Stimulated activated CD4-positive, alpha-beta T cell treated with anti-CD3 and anti-CD28 coated beads, Interleukin-12 subunit alpha, Interleukin-12 subunit beta, amount 100 ng/mL, for 48 hours (primary cell): ENCODE results near the gene OSBPL3.

Experiments used
- DNase-seq, 3 donors: peaks; one replicate each; pipeline ENCODE4 v3.0.0-alpha.2; 2020; ENCODE audit warnings: low read depth in 2 of 3, low spot score in 1 of 3

OSBPL3 gene

GRCh38 chr7:24959735-24960485 lies 20.1 kb downstream of the OSBPL3 start:
- no peak for DNase-seq

GRCh38 chr7:24958399-24958798 lies 21.6 kb downstream of the OSBPL3 start:
- DNase-seq = no peak

- DNase-seq = no peak
These were observed 24.0 kb downstream of the OSBPL3 start for GRCh38 chr7:24956021-24956420.

DNA sequence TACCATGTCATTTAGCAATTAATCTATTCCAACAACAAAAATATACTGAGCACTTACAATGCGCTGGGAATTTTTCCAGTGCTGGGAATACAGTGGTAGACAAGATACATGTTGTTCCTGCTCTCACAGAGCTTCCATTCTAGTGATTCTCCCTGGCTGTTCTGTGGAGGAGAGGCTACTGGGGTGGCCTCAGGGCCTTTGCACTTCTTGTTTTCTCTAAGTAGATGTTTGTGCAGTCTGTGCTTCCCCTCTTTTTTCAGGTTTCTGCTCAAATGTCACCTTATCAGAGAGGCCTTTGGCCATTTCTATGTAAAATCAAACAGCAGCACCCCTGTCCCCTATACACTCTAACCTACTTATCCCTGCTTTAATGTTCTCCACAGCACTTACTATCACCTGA lies 24.7 kb downstream of the OSBPL3 start:
- no peak for DNase-seq

DNA sequence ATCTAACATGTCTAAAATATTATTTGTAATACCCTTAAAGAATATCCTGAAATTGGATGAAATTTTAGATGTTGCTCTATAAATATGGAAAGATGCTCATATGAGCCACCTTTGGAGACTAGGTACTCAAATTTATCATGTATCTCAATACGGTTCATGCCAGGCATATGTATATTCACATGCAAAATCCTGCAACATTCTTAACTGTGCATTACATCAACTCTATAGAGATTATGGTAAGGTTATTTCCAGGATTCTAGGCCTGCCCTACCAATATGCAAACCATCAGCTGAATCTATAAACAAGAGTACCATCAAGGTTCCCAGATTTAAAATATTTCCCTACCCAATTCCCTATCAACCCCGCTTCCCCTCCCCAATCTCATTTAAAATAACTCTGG lies 27.5 kb downstream of the OSBPL3 start:
- DNase-seq = no peak

DNA sequence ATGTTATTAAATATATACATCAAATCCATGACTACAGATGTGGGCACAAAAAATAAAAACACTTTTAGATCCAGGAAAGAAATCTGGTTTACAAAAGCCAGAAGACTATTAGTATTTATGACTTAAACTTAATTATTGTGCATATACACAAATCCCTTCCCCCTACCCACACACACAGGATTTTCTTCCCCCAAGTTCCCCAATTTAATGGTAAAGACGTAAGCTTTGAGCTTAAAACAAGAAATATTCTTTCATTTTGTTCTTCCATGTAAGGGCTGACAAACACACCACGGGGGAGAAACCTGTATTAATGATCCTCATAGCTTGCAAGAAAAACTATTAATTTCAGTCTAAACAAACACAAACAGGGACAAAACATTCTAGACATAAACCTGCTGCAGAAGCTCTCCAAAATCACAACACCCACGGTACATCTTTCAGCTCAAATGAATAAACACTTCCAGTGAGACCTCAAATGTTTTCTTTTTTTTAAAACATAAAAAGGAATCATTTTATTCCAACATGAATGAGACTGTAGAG lies 28.5 kb downstream of the OSBPL3 start:
- no peak for DNase-seq

DNA sequence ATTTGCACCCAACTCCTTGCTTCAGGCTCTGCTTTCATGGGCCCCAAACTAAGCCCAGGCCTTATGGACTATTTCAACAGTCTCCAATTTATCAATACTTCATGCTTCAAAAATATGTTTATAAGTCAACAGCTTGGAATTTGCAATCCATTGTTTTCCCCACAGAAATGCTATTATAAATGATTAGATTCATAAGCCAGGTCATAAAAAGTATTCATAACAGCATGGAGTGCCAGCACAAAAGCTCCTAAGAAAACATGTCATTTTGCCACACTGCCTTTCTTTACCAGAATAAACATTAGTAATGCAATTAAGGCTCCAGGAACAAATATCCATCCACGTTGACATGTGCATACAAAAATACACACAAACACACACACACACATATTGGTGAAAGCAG lies 30.1 kb downstream of the OSBPL3 start:
- no peak for DNase-seq

DNA sequence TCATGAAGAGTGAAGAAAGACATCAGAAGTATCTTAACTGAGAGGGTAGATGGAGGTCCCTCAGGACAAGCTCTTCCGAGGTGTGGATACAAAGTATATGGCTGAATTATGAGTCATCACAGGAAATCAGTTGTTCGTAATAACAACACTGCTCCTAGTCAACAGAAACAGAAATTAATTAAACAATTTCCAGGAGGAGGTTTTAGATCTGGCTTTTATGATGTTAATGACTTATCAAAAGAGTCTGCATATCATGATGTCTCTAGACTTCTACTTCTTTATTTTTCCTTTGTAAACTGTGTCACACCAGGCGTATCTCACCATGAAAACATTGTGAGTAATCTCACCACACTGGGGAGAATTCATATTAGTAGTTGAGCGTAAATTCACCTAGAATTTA lies 31.2 kb downstream of the OSBPL3 start:
- DNase-seq = no peak

GRCh38 chr7:24946467-24946866 lies 33.5 kb downstream of the OSBPL3 start:
- DNase-seq = no peak

- DNase-seq = no peak
These were observed 34.1 kb downstream of the OSBPL3 start for GRCh38 chr7:24945899-24946298.

GRCh38 chr7:24943096-24943948 lies 36.7 kb downstream of the OSBPL3 start:
- no peak for DNase-seq

GRCh38 chr7:24942226-24942625 lies 37.8 kb downstream of the OSBPL3 start:
- no peak for DNase-seq

DNA sequence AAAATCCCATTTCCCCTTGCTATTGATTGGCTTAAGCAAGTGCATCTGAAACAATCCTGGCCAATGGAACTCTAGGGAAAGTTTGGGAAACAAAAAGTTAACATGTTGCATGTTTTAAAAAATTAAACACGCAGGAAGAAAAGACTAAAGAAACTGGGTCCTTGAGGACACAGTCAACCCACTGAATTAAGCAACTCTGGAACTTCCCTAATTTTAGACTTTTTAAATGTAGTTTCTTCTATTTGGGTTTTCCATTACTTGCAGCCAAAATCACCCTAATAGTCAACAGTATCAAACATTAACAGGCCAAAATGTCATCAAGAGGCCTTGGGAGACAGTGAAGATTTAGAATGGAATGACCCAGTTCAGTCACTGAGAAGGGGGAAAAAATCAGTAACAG lies 40.6 kb downstream of the OSBPL3 start:
- no peak for DNase-seq

- DNase-seq = no peak
These were observed 43.7 kb downstream of the OSBPL3 start for GRCh38 chr7:24936121-24936824.

- DNase-seq = no peak
These were observed 46.7 kb downstream of the OSBPL3 start for GRCh38 chr7:24933298-24933697.

GRCh38 chr7:24932815-24933214 lies 47.2 kb downstream of the OSBPL3 start:
- DNase-seq = no peak

DNA sequence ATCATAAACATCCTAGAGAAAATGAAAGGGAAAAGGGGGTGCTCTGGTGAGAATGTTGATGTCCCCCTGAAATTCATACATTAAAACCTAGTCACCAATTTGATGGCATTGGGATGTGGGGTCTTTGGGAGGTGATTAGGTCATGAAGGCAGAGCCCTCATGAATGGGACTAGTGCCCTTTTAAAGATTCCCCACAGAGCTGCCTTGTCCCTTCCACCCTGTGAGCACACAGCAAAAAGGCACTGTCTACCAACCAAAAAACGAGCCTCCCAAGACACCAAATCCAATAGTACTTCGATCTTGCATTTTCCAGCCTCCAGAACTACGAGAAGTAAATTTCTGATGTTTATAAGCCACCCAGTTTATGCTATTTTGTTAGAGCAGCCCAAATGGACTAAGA lies 47.6 kb downstream of the OSBPL3 start:
- no peak for DNase-seq

- no peak for DNase-seq
These were observed 48.1 kb downstream of the OSBPL3 start for GRCh38 chr7:24931844-24932243.

DNA sequence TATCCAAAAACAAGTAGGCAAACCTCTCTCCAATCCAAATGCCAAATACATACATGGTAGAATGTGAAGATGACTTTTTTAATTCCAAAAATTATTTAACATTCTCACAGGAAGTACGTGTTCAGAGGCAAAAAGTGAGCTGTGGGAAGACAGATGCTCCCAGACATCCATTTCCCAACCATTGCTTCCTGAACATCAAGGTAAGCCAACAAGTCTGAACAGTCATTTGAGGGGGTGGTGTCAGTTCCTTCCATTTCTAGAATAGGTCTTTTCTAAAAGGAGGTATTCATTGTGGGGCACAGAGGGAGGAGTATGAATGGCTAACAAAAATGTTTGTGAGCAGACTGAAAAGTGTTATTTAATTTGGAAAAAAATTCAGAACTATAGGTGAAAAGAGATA lies 49.1 kb downstream of the OSBPL3 start:
- no peak for DNase-seq

DNA sequence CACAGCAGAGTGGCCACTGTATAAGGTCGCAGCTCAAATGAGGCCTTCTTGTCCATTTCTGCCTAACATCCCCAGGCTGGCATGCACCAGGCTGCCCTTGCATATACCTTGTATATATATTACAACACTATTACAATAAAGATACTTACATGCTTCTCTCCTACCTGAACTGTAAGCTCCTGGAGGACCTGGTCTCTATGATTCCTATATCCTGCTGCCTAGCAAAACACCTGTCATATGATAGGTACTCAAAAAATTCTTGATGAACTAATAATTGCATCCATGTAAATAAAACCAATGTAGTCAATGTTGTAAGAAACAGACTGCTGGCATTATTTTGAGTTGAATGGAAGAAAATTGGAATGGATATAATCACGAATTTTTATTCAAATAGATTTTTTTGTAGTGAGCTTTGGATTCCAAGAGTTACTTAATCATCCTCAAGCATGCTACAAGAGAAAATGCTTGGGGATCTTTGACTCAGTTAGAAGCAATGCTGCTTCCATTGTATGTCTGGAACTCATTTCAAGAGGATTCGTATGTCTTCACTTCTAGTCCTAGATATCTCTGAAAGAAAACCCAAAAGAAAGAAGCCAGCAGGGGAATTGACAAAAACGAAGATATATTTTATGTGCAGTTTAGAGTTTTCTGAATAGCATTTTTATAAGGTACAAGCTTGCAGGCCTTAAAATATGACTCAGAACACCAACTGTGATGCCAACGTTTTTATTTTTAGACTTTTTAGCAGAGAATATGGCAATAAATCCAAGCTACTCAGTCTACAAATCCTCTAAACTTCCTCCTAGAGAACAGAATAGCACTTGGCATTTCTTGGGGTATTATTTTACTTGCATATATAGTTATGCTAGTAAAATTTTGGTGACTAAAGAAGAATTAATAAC lies 53.1 kb downstream of the OSBPL3 start:
- no peak for DNase-seq

- no peak for DNase-seq
These were observed 55.6 kb downstream of the OSBPL3 start for GRCh38 chr7:24924375-24924774.
